NCI-H1092 (cell line): ENCODE results near the gene INPP5K.

Source experiments
- DNase-seq: peaks from one replicate; lab custom pipeline; 2025; lab: John Stamatoyannopoulos, UW

INPP5K gene

GRCh38 chr17:1485423-1486376 is 30.7 kb downstream of the INPP5K start:
- no peak for DNase-seq

DNA sequence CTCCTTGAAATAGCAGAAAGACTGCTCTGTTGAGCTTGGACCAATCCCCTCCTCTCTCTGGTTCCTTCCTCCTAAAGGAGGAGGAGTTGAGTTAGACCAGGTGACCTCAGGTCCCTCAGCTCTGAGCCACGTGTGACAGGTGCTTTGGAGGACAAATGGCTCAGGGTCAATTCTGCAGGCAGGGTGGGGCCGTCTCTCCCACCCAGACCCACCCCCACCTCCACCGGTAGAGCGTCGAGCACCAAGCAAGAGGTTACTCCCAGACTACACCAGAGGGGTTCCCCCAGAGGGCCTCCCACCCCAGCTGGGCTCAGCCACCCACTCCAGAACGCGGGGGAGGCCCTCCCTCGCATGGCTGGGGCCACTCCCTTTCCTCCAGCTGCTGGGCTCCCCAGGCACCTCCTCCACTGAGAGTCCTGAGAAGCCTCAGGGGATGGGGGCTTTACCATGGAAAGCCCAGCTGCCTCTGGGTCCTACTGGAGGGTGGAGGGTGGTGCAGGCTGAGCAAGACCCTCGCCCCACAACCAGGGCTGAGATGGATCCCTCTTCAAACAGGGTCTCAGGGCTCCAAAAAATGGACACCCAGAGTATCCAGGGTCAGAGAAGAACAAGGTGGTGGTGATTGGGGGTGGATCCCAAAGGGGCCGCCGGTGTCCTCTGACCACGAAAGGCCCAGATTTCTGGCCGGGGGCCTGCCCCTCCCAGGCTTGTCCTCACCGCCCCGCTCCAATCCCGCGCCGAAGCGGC is 31.6 kb downstream of the INPP5K start:
- no peak for DNase-seq

- DNase-seq: no peak
These were observed 32.3 kb downstream of the INPP5K start for GRCh38 chr17:1484060-1484535.

DNA sequence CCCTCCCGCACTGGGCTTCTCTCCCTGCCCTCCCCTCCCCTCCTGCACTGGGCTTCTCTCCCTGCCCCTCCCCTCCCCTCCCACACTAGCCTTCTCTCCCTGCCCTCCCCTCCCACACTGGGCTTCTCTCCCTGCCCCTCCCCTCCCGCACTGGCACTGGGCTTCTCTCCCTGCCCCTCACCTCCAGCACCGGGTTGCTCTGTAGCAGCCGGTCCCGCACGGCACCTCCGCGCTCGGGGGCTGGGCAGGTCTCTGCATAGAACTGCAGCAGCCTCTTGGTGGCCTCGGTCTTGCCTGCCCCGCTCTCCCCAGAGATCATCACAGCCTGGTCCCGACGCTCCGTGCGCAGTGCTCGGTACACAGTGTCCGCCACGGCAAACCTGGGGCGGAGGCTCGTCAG is 33.7 kb downstream of the INPP5K start:
- no peak for DNase-seq

GRCh38 chr17:1481736-1482135 is 34.7 kb downstream of the INPP5K start:
- DNase-seq: no peak

DNA sequence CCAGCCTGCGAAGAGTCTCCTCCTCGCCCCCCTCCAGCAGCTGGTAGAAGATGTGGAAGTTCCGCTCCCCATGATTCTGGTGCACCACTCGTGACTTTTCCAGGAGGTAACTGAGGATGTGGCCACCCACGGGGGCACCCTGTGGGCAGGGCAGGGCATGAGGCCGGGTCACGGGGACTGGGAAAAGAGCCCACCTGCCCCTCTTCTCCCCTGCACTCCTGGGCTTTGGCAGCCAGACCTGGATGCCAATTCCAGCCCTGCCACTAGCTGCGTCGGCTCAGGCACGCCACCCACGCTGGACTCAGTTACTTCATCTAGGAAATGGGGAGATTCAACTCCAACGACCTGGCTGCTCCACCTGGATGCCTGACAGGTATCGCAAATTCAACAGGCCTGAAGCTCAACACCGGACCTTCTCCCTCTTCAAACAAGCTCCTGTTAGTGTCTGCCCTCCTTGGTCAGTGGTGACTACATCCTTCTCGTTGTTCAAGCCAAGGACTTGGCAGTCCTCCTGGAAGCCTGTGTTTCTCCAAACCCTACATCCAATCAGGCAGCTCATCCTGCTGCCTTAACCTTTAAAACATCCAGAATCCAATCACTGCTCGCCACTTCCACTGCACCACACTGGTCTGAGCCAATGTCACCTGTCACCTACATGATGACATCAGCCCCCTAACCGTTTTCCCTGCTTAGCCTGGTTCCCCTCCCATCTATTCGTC is 35.5 kb downstream of the INPP5K start:
- no peak for DNase-seq

DNA sequence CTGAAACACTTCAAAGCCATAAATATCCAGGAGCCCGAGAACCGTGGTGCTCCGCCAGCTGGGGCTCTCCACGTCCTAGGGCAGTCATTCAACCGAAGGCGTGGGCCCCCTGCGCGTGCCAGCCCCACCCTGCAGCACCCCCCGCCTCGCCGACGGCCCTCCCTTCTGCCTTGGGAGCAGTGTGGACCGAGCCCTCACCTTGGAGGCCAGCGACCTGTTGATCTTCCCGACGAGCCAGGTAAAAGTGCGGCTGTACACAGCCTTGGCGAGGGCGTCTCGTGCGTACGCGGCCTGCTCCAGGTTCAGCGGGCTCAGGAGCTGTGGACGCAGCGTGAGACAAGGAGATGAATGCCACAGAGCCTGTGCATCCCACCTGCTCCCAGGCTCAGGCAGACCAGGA is 38.0 kb downstream of the INPP5K start:
- no peak for DNase-seq

GRCh38 chr17:1475321-1475854 is 41.0 kb downstream of the INPP5K start:
- no peak for DNase-seq

- no peak for DNase-seq
These were observed 41.8 kb downstream of the INPP5K start for GRCh38 chr17:1474402-1475189.

DNA sequence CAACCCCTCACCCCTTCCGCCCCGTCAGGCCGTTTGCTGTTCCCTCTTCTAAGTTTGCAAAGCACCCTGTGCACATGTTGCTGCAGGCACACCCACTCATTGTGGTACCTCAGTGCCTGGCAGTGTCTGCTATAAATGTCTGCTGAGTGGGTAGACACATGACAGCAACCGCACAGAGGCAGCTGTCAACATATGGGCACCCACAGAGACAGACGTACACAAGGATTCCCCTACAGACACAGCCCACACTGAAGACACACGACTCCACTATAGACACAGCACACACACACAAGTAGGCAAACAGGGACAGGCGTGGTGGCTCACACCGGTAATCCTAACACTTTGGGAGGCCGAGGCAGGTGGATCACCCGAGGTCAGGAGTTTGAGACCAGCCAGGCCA is 42.6 kb downstream of the INPP5K start:
- DNase-seq: no peak

DNA sequence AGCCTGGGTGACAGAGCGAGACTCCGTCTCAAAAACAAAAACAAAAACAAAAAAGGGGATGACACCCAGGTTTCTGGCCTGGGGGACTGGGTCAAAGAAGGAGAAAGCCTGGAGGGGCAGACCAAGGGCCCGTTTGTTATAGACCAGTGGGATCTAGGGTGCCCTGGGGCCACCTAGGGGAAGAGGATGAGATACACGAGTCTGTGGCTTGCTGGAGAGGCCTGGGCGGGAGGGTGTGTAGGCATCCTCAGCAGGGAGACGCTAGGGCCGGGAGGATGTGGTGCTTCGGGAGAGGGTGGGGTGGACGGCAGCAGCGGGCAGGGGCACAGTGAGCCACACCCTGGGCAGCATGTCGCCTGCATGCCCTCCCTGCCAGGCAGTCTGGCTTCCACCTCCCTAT is 43.2 kb downstream of the INPP5K start:
- no peak for DNase-seq

DNA sequence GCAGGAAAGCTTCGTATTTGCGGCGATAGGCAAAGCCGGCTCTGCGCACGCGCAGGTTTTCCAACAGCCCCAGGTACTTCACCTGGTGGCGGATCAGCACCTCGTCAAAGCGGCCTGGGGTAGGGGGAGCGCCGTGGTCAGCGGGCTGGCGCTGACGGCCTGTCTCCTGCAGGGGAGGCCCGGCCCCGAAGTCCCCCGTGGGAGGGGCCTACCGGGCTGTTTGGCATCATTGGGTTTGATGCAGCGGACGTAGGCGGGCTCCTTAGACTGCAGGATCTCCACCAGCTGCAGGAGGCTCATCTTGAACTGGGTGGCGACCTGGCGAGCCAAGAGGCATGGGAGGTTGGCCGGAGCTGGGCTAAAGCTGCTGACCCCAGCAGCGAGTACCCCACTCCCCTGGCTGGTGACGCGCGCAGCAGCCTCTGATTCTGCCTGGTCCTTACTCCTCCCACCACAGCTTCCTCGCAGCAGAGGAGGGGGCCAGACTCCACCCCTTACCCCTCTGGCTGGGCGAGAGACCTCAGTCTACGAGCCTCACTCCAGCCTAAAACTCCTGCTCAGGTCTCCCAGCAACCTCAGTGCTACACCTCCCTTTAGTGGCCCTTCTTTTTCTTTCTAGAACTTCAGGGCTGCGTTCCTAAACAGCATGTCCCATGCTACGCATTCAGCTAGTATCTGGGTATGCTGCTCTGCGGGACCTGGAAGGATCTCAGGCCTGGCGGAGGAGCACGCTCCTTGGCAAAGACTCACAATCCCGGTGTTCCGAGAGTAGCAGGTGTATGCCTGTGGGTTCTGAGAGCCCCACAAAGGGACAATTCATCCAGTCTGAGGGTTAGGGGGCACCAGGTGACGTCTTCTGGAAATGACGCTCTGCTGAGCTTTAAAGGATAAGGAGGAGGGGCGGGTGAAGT is 44.2 kb downstream of the INPP5K start:
- DNase-seq: no peak

DNA sequence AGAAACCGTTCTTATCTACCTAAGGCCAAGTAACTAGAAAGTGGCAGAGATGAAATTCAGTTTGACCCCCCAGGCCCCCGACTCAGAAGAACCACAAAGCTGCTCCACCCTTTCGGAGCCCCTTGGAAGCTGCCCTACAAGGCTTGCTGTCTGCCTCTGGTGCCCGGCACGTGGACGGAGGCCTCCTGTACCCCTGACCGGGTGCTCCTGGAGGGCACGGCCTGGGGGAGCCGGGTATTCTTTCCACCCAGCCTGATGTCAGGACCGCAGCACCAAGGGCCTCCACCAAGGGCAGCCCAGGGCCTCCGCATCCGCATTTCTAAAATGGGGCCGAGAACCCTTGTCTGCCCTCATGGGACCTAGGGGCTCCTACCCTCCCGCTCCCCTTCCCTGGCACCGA is 44.9 kb downstream of the INPP5K start:
- no peak for DNase-seq

DNA sequence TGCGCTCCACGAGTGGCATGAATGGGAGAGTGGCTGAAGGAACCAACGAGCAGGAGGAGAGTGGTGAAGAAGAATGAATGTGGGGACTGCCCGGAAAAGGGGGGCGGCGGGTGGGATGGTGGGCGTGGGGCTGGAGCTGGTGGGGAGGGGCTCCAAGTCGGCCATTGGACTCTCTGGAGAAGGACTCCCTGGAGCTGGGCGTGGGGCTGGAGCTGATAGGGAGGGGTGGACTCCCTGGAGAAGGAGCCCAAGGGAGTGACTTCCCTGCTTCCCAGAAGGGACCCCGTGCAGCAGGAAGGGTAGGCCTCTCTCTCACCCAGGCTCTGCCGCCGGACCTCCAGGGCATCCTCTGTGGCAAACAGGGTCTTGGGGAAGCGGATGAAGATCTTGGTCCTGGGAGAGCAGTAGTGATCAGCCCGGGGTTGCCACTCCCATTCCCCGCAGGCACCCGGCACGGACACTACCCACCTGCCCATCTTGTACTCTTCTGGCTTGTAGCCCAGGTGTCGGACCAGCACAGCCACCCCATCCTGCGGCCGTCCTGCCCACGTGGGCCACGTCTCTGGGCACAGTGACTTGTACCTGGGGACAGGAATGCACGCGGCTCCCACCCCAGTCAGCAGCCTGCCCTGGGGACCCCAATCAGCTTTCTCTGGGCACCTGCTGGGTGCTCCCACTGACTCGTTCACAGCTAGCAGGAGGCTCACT is 45.5 kb downstream of the INPP5K start:
- DNase-seq: no peak

DNA sequence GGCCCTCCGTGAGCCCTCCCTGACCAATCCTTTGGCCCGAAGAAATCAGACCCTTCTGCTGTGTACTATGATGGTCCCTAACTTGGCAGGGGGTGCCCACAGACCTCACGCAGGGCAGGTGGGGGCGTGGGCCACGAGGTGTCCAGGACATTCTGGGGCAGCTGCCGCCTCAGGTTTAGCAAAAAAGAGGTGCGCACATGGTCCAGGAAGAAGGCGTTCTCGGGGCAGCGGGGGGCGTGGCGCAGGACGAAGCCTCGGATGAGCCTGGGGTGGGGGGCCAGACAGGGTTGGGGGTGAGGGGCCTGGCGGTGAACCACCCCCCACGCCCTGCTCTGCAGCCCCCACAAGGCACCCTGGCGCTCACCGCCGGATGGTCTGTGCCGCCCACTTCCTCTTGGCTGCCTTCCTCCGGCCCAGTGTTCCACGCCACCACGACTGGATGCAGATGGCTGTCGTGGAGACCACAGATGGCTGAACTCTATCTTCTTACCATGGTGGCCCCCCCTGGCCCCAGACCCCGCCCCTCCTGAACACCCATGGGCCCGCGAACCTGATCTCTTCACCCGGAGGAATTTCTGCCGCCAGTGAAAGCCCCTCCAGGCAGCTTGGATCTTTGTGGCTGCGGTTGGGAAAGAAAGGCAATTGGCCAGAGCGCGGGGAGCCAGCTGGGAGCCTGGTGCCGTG is 46.2 kb downstream of the INPP5K start:
- DNase-seq: no peak

DNA sequence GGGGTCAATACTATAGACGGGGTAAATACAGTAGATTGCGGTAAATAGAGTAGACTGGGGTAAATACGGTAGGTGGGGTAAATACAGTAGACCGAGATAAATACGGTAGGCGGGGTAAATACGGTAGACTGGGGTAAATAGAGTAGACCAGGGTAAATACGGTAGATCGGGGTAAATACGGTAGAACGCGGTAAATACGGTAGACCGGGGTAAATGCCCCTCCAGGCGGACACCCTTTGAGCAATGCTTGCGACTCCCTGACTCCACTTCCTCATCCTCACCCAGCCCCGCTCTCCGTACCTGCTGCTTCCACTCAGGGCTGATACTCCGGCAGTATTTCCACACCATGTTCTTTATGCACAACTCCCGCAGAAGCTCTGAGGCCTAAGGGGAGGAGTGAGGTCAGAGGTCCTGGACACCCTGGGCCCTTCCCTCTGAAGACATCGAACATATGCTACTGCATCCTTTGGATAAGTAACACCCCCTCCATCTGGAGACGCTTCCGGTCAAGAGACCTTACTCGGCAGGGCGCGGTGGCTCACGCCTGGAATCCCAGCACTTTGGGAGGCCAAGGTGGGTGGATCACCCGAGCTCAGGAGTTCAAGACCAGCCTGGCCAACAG is 47.1 kb downstream of the INPP5K start:
- DNase-seq: no peak

DNA sequence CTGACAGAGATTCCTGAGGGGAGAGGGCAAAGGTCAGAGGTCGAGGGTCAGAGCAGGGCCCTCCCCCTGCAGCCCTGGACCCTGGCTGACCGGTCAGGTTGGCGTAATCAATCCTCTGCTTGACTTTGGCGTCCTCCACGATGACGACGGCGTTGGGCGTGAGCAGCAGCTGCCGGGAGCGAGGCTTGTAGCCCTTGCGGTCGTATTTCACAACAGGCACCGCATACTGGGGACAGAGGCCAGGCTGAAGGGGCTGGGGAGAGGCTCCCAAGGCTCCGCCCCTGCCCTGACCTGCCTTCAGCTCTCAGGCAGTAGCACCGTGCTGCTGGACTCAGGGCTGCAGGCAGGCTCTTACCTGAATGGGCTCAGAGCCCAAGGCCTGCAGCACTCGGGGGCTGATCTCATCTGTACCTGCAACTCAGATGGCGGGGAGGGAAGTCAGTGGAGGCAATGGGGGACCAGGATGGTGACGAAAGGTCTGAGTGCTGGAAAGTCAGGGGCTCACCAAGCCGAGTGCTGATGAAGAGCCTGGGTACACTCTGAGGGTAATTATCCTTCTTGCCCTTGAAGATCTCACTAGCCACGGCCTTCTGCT is 48.4 kb downstream of the INPP5K start:
- no peak for DNase-seq

DNA sequence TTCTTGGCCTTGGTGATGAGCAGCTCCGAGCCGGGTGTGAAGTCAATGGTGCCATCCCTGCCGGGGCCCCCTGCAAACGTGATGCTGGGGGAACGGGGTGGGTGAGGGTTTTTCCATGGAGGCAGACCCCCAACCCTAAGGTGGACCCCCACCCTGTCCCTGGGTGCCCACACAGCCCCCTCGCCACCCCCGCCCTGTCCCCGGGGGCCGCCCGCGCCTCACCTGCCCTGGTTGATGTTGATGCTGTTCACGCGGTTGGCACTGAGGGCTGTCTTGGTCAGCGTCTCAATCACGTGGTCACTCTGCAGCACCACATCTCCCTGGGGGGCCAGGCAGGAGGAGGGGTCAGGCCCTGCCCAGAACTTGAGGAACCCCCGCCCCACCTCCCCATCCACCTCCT is 49.2 kb downstream of the INPP5K start:
- no peak for DNase-seq
